Hepatocyte (in vitro differentiated cells): ENCODE data around the gene ITGAD.

ENCODE experiments used
- EZH2 ChIP-seq: fragments of 200-600 bp; sonication (generic); IDR thresholded peaks from 2 replicates; pipeline ENCODE4 v1.6.1; 2016; ENCODE audit warnings: antibody characterized with exemption, mild to moderate bottlenecking, borderline replicate concordance
- TF ChIP-seq, protein P1 (sequence below): fragments of 200-600 bp; sonication (generic); IDR thresholded peaks from 2 replicates; pipeline ENCODE4 v1.5.1; 2016; ENCODE audit warnings: antibody characterized with exemption, mild to moderate bottlenecking; ENCODE audit not compliant: poor library complexity

DNA sequence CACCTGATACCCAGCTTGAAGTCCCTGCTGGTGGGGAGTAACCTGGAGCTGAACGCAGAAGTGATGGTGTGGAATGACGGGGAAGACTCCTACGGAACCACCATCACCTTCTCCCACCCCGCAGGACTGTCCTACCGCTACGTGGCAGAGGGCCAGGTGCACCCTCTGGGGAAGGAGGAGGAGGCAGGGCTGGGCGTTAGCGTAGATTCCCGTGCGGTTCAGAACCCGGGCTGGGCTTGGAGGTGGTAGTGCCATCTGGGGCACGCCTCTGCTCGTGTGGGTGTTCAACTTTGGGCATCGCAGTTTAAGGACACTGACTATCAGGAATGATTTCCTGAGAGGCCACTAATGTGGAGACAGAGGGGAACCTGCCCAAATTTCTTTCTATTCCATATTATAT, 19.9 kb upstream of the ITGAD start:
- TF ChIP-seq, protein P1, sequence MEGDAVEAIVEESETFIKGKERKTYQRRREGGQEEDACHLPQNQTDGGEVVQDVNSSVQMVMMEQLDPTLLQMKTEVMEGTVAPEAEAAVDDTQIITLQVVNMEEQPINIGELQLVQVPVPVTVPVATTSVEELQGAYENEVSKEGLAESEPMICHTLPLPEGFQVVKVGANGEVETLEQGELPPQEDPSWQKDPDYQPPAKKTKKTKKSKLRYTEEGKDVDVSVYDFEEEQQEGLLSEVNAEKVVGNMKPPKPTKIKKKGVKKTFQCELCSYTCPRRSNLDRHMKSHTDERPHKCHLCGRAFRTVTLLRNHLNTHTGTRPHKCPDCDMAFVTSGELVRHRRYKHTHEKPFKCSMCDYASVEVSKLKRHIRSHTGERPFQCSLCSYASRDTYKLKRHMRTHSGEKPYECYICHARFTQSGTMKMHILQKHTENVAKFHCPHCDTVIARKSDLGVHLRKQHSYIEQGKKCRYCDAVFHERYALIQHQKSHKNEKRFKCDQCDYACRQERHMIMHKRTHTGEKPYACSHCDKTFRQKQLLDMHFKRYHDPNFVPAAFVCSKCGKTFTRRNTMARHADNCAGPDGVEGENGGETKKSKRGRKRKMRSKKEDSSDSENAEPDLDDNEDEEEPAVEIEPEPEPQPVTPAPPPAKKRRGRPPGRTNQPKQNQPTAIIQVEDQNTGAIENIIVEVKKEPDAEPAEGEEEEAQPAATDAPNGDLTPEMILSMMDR, result no peak
- no peak for TF ChIP-seq EZH2
